ENCODE data around the gene PHLDB1.

GRCh38 chr11:118606157-118606843 lies 1.1 kb upstream of the PHLDB1 start:
- no peak for TF ChIP-seq EZH2 (IDR thresholded peaks at IDR 0.05)
- TF ChIP-seq FOXP2 (optimal IDR thresholded peaks at IDR 0.05; ENCODE audit: control extremely low read depth, extremely low read length, insufficient read depth): no peak
- no peak for TF ChIP-seq POLR2AphosphoS5 (IDR thresholded peaks at IDR 0.05; ENCODE audit: borderline replicate concordance, low read depth, low read length)
